Fibroblast of pulmonary artery (primary cell): ENCODE data around the gene CFB.
"Not testable (repeated sequence)": the region's sequence is repeated elsewhere in the genome, so short reads cannot be mapped to it uniquely, and the experiment has no call there.

ENCODE experiments used
- DNase-seq: peaks from one replicate; pipeline ENCODE4 v3.0.0-alpha.2; 2010; ENCODE audit warnings: low read depth
- H3K4me3 ChIP-seq: replicated peaks from 2 replicates; pipeline ENCODE4 v1.5.1; 2011; ENCODE audit warnings: low read depth, mild to moderate bottlenecking, control low read depth, low read length, moderate library complexity
- CTCF ChIP-seq: IDR thresholded peaks from 2 replicates; pipeline ENCODE4 v1.5.1; 2011; ENCODE audit warnings: mild to moderate bottlenecking, control low read depth, low read length, inconsistent platforms; ENCODE audit errors: missing control alignments

The CFB gene

GRCh38 chr6:31971279-31971992 lies 25.5 kb downstream of the CFB start:
- DNase-seq, result no peak
- no peak for TF ChIP-seq CTCF
- peak overlapping the region; percentile 86 for H3K4me3 ChIP-seq

DNA sequence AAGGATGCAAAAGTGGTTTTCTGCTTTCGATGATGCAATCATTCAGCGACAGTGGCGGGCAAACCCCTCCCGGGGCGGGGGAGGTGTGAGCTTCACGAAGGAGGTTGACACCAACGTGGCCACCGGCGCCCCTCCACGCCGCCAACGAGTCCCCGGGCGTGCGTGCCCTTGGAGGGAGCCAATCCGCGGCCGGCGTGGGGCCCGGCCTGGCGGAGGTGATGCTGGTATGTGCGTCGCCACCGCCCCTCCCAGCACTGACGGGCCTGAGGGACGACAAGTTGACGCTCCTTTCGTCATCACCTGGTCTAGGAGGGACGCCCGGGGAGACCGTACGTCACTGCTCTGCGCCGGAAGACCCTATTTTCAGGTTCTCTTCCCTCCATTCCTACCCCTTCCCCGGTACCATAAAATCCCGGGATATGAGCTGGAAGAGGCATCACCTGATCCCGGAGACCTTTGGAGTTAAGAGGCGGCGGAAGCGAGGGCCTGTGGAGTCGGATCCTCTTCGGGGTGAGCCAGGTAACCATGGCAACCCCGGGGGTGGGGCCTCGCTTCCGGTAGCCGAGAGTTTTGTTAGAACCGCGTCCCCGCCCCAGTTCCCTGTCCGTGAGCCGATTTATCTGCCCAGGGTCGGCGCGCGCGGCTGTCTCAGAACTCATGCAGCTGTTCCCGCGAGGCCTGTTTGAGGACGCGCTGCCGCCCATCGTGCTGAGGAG lies 26.3 kb downstream of the CFB start, which contains the start of gene DXO:
Gene DXO, minus strand, starts transcription at position 146 of the 716 bp plus-strand sequence. CDS start 463 bp downstream, outside the sequence.
- DNase-seq, result peak; percentile 99
- TF ChIP-seq CTCF, result no peak
- H3K4me3 ChIP-seq, result peak within 1 kb of the TSS; percentile 86

DNA sequence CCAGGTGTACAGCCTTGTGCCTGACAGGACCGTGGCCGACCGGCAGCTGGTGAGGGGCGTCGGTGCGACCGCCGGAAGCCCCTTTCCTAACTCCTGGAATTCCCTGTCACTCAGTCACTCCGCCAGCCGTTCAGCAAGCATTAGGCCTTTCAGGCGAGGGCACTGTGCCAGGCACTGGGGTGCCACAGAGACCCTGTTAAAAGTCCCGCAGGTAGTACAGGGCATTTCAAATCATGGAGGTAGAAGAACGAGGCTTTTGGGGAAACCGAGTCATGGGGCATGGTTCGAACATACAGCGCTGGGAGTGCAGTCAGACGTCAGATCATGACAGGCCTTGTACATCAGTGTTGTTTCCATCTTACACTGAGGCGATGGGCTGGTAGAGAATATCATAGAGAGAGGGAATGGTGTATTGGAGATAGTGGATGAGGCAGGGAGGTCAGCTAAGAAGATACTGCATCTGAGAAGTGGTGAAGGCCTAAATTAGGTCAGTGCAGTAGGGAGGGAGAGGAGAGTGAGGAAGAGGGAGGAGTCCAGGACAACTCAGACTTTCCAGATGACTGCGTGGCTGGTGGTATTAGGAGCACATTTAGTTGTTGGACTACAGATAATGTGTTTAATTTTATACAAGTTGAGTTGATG lies 26.9 kb downstream of the CFB start:
- peak; percentile 45 for DNase-seq
- no peak for TF ChIP-seq CTCF
- peak overlapping the region; percentile 86 for H3K4me3 ChIP-seq

GRCh38 chr6:31976065-31976464 lies 30.2 kb downstream of the CFB start:
- not testable (repeated sequence) for DNase-seq, H3K4me3 ChIP-seq

GRCh38 chr6:31977816-31978431 lies 32.0 kb downstream of the CFB start:
- no peak for DNase-seq

GRCh38 chr6:31978831-31979230 lies 32.9 kb downstream of the CFB start:
- TF ChIP-seq CTCF, result no peak
- no peak for DNase-seq
- no peak overlapping the region for H3K4me3 ChIP-seq

More at GRCh38 chr6:31977816-31978431, 32.0 kb downstream of the CFB start:
- H3K4me3 ChIP-seq, result no peak overlapping the region
- TF ChIP-seq CTCF, result no peak

GRCh38 chr6:31979238-31979898 lies 33.5 kb downstream of the CFB start:
- no peak for DNase-seq
- no peak for TF ChIP-seq CTCF

DNA sequence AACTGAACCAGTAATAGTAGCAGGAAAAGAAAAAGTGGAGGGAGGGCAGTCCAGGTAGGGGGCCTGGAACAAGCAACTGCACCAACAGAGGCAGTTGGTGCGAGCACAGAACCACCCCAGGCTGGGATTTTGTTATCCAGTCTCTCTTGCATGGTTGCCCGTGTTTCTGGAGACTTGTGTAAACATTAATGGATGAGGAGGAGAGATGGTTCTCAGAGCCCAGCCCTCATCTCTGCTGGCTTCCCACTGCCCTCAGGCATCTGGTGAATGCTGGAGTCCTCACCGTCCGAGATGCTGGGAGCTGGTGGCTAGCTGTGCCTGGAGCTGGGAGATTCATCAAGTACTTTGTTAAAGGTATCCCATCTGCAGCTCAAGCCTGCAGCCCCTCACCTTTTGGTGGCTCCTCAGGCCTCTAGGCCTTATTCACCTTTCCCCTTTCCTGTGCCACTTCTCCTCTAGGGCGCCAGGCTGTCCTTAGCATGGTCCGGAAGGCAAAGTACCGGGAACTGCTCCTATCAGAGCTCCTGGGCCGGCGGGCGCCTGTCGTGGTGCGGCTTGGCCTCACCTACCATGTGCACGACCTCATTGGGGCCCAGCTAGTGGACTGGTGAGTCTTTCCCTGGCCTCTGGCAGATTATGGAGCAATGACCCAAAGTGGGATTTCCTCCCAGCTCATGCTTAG lies 34.4 kb downstream of the CFB start:
- DNase-seq, H3K4me3 ChIP-seq: not testable (repeated sequence)

More at GRCh38 chr6:31979238-31979898, 33.5 kb downstream of the CFB start:
- H3K4me3 ChIP-seq, result no peak overlapping the region

DNA sequence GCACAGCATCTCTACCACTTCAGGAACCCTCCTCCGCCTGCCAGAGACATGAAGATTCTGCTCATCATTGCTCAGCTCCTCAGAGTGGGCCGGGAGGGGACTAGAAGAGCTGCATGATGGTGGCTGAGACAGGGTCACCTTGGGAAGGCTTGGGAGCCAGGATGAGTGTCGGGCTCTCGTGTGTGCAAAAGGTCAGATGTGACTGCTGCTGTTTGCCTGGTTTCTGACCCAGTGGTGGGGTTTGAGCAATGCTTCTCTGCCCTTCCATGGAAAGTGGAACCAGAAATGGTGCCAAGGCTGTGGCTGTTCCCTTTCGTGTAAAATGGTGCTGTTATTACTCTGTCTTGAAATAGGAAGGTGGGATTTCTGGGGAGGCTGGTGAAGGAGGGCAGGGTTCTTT lies 35.1 kb downstream of the CFB start:
- H3K4me3 ChIP-seq, DNase-seq: not testable (repeated sequence)

- not testable (repeated sequence) for H3K4me3 ChIP-seq, DNase-seq
These were observed 35.8 kb downstream of the CFB start, which contains the start of gene C4A for GRCh38 chr6:31981744-31982143. TSS of gene C4A (plus strand) at chr6:31982057. CDS start at chr6:31982108, 51 bp downstream.
